ENCODE results near the gene CECR2. TPM values are rescaled to one million over a fixed set of nuclear protein-coding genes. Genes with fewer than 3 reads are reported as not detected.

Gene CECR2
- total and polyA plus RNA-seq, 10 of the 15 experiments (the other 5 are each of a cell fraction or from before 2014, with no cell fraction given): 0.01 to 0.08 (median 0.01) TPM; not detected in 7

DNA sequence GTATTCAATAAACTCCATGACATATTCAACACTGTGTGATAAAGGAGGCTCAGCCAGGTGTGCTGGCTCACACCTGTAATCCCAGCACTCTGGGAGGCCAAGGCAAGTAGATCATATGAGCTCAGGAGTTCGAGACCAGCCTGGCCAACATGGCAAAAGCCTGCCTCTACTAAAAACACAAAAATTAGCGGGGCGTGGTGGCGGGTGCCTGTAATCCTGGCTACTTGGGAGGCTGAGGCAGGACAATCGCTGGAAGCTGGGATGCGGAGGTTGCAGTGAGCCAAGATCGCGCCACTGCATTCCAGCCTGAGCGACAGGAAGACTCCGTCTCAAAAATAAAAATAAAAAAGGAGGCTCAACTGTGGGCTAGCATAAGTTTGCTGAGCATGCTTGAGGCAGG is 189.9 kb downstream of the CECR2 start:
- no TSS peak for BruUV-seq (replicated peaks)
- Histone ChIP-seq H3K4me3 (no peak overlapping the region), H3K4me1 (ENCODE audit: control insufficient read depth, insufficient read depth, low read length) (no peaks in the 10 kb centered on the region), H4K20me1 (ENCODE audit: control insufficient read depth, insufficient read depth) (no peaks in the 10 kb centered on the region), H3K9me3 (replicated peaks; ENCODE audit: control insufficient read depth, insufficient read depth, low read length) (no peaks in the 10 kb centered on the region), H3K27me3 (replicated peaks in 1 of 2; ENCODE audit: control insufficient read depth in 2 of 2, insufficient read depth in 2 of 2, low read length in 1 of 2) (no peaks in the 10 kb centered on the region; a peak in 1 of 4 replicates), H3K4me2 (ENCODE audit: control insufficient read depth, insufficient read depth) (no peak overlapping the region), H3K36me3 (ENCODE audit: control insufficient read depth in 2 of 2, insufficient read depth in 2 of 2, low read length in 1 of 2) (no peaks in the 10 kb centered on the region), H2AFZ (ENCODE audit: control insufficient read depth, low read depth, low read length) (no peak overlapping the region), H3K79me2 (ENCODE audit: control insufficient read depth, insufficient read depth, low read length) (no peaks in the 10 kb centered on the region), H3K9ac (ENCODE audit: control insufficient read depth, insufficient read depth, low read length) (no peak overlapping the region), H3K27ac (ENCODE audit: control insufficient read depth, insufficient read depth) (no peak overlapping the region)
- no peak for ATAC-seq
- TF ChIP-seq, protein P1, sequence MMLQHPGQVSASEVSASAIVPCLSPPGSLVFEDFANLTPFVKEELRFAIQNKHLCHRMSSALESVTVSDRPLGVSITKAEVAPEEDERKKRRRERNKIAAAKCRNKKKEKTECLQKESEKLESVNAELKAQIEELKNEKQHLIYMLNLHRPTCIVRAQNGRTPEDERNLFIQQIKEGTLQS (IDR thresholded peaks at IDR 0.05; ENCODE audit: borderline replicate concordance, extremely low read depth, low read depth, low read length): no peak
- TF ChIP-seq, protein P2, sequence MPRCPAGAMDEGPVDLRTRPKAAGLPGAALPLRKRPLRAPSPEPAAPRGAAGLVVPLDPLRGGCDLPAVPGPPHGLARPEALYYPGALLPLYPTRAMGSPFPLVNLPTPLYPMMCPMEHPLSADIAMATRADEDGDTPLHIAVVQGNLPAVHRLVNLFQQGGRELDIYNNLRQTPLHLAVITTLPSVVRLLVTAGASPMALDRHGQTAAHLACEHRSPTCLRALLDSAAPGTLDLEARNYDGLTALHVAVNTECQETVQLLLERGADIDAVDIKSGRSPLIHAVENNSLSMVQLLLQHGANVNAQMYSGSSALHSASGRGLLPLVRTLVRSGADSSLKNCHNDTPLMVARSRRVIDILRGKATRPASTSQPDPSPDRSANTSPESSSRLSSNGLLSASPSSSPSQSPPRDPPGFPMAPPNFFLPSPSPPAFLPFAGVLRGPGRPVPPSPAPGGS (IDR thresholded peaks at IDR 0.05; ENCODE audit: borderline replicate concordance, insufficient read depth, low read depth, low read length, poor library complexity, severe bottlenecking): no peak
- no peak for TF ChIP-seq SMAD5 (IDR thresholded peaks at IDR 0.05; ENCODE audit: low read depth)
- no peak for FAIRE-seq
- in situ Hi-C loops (cut with MboI): no loop called here
- WGBS (ENCODE audit: insufficient coverage, insufficient replicate concordance, low lambda C conversion rate, missing lambda C conversion rate): 82% methylated on average over 10 of the region's 10 CpGs
- ChIA-PET CTCF (interaction anchor here (1.0 to 3.4 kb wide), 21 partner anchors 11 to 517 kb away, joined by 3 to 32 read pairs (median 4); no protein-coding TSS in a partner anchor), SMC1A (ENCODE audit: uncharacterized antibody, unreplicated experiment) (interaction anchor here (0.9 to 1.8 kb wide), 6 partner anchors 11 to 517 kb away, joined by 3 to 9 read pairs (median 4); no protein-coding TSS in a partner anchor), RAD21 (ENCODE audit: unreplicated experiment) (interaction anchor here (0.9 to 2.1 kb wide), 16 partner anchors 35 to 519 kb away, joined by 3 to 13 read pairs (median 4); partner anchors contain the start of genes BCL2L13 and PEX26), POLR2A (interaction anchor here (0.5 to 0.6 kb wide), 2 partner anchors 33 to 151 kb away, joined by 4 read pairs; no protein-coding TSS in a partner anchor)
- no peak for DNase-seq (ENCODE audit: low read depth, low spot score)
- intact Hi-C loops (cut with micrococcal nuclease; ENCODE audit: unreplicated experiment): loop anchor here (5.0 kb wide), 4 partner anchors 168 to 518 kb away; partner anchors contain the start of gene PEX26
